ENCODE results near the gene TNP2. TPM values are rescaled to one million over a fixed set of nuclear protein-coding genes. Genes with fewer than 3 reads are reported as not detected.
A peak's percentile ranks its signal among the peaks of the same experiment; 100 is the strongest.

Gene TNP2
- total and polyA plus RNA-seq, 9 of the 15 experiments (the other 6 are each of a cell fraction or from before 2014, with no cell fraction given), result not detected

DNA sequence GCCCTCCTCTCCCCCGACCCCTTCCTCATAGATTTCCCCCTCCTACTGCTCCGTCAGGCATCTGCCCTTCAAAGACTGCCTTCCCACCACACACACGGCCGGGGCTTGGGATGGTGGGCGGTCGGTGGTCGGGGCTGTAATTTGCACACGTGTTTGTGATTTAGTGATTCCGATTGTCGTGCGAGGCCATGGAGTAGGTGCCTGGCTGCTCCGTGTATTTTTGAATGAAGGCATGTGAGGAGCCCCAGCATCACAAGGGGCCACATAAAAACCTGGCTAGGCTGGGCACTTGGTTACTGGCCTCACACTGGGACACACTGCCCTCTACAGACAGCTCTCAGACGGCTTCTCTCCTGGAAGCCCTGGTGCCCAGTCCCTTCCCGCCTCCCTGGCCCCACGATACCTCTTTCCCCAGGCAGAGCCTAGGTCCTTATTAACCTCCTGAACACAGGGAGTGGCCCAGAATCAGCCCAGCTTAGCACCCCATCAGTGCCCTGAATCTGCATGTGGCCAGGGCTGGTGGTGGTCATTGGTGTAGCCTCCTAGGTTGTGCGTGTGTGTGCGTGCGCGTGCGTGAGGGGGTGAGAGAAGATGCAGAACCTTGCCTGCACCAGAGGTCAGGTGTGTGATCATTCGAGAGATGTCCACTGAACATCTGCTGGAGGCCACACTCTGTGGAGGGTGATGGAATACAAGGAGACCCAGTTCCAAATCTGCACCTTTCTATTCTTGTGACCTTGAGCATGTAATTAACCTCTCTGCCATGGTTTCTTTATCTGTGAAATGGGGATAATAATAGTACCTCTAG lies 11.8 kb downstream of the TNP2 start:
- Histone ChIP-seq H3K27ac (ENCODE audit: extremely low read depth, low read depth, low read length) (no peak overlapping the region; the same call in 2 of the 3 replicates), H3K79me2 (ENCODE audit: control insufficient read depth, insufficient read depth, low read length) (peaks cover 33% of the 10 kb centered on the region), H3K36me3 (ENCODE audit: control insufficient read depth, insufficient read depth, low read length) (peaks cover 18% of the 10 kb centered on the region; the same call in 1 of the 3 replicates), H3K9ac (ENCODE audit: insufficient read depth in 1 of 2, low read depth in 2 of 2, low read length in 2 of 2) (peak overlapping the region; percentile 80 to 91; a peak in 2 of 4 replicates), H4K20me1 (replicated peaks; ENCODE audit: control insufficient read depth, insufficient read depth, low read length) (peaks cover 11% of the 10 kb centered on the region; the same call in 1 of the 2 replicates), H3K4me3 (peak overlapping the region; percentile 82), H3K27me3 (ENCODE audit: control insufficient read depth in 2 of 2, insufficient read depth in 2 of 2, low read length in 2 of 2) (peaks cover 0 to 9% of the 10 kb centered on the region in 2 experiments; a peak in 1 of 5 replicates), H3K4me1 (replicated peaks in 1 of 2; ENCODE audit: control insufficient read depth in 2 of 2, insufficient read depth in 2 of 2, low read length in 2 of 2) (peaks cover 32 to 40% of the 10 kb centered on the region in 2 experiments; a peak in 4 of 5 replicates), H3K4me2 (ENCODE audit: insufficient read depth, low read length) (peak overlapping the region; percentile 77), H3K9me3 (replicated peaks; ENCODE audit: control insufficient read depth, insufficient read depth, low read depth, low read length) (no peaks in the 10 kb centered on the region), H2AFZ (ENCODE audit: low read depth, low read length) (0 out of 2 replicates have a peak overlapping the region, but pooled peaks have one; percentile 92), H3K9me1 (ENCODE audit: control insufficient read depth, insufficient read depth, low read length) (no peaks in the 10 kb centered on the region)
- FAIRE-seq (peak; percentile 87), ATAC-seq (peak; percentile 68), DNase-seq (ENCODE audit: extremely low read depth in 1 of 4, low spot score in 3 of 4) (peak; percentile 64 to 85 (median 76))
- POLR2A ChIA-PET, result interaction anchor here (0.7 to 1.8 kb wide), 6 partner anchors 8 to 144 kb away, joined by 3 to 6 read pairs (median 3); no protein-coding TSS in a partner anchor
- in situ Hi-C loops (cut with MboI) (no loop called here), intact Hi-C loops (cut with micrococcal nuclease) (loop anchor here (1.0 to 10.0 kb wide), 4 partner anchors 53 to 285 kb away; no protein-coding TSS in a partner anchor)
- 20% methylated on average over 21 of the region's 21 CpGs for WGBS (ENCODE audit: insufficient coverage, low coverage, missing lambda C conversion rate)
- BruUV-seq (replicated peaks), result no TSS peak
- CTCF ChIA-PET (ENCODE audit: low intra/inter-chr PET ratio), result interaction anchor here (2.0 to 5.2 kb wide), 2 partner anchors 99 to 286 kb away, joined by 6 to 58 read pairs; no protein-coding TSS in a partner anchor
- TF ChIP-seq JUN (IDR thresholded peaks at IDR 0.05; ENCODE audit: borderline replicate concordance, low read depth, low read length) (no peak), JUN (CRISPR knock-in tag; IDR thresholded peaks at IDR 0.05; ENCODE audit: borderline replicate concordance) (no peak), SIN3B (IDR thresholded peaks at IDR 0.05; ENCODE audit: low read depth) (no peak), NELFE (IDR thresholded peaks at IDR 0.05; ENCODE audit: insufficient read depth, insufficient read length) (no peak), E2F5 (CRISPR knock-in tag; IDR thresholded peaks at IDR 0.05) (peak; percentile 47; the same call in 1 of the 2 replicates), SUPT5H (IDR thresholded peaks at IDR 0.05) (no peak), RBM25 (IDR thresholded peaks at IDR 0.05; ENCODE audit: low read depth, low read length, severe bottlenecking) (peak; percentile 39), CEBPG (CRISPR knock-in tag; IDR thresholded peaks at IDR 0.05) (no peak), CEBPG (tag; conservative IDR thresholded peaks at IDR 0.05 in 1 of 2, IDR thresholded peaks at IDR 0.05 in 1 of 2) (no peak), ZNF395 (CRISPR knock-in tag; IDR thresholded peaks at IDR 0.05) (no peak), CREM (IDR thresholded peaks at IDR 0.05; ENCODE audit: low read depth) (peak; percentile 24; the same call in 1 of the 2 replicates), MCM3 (IDR thresholded peaks at IDR 0.05) (no peak), HDAC6 (IDR thresholded peaks at IDR 0.05; ENCODE audit: low read depth, low read length) (no peak), ZNF277 (CRISPR knock-in tag; IDR thresholded peaks at IDR 0.05; ENCODE audit: borderline replicate concordance) (no peak), ESRRA (IDR thresholded peaks at IDR 0.05; ENCODE audit: borderline replicate concordance, low read depth) (peak; percentile 88)
- TF ChIP-seq, protein P1, sequence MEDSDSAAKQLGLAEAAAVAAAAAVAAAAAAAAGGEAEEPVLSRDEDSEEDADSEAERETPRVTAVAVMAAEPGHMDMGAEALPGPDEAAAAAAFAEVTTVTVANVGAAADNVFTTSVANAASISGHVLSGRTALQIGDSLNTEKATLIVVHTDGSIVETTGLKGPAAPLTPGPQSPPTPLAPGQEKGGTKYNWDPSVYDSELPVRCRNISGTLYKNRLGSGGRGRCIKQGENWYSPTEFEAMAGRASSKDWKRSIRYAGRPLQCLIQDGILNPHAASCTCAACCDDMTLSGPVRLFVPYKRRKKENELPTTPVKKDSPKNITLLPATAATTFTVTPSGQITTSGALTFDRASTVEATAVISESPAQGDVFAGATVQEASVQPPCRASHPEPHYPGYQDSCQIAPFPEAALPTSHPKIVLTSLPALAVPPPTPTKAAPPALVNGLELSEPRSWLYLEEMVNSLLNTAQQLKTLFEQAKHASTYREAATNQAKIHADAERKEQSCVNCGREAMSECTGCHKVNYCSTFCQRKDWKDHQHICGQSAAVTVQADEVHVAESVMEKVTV (CRISPR knock-in tag; IDR thresholded peaks at IDR 0.05), result peak; percentile 72

All from K562 (cell line).